ENCODE measurements around the gene NXPH1.

DNA sequence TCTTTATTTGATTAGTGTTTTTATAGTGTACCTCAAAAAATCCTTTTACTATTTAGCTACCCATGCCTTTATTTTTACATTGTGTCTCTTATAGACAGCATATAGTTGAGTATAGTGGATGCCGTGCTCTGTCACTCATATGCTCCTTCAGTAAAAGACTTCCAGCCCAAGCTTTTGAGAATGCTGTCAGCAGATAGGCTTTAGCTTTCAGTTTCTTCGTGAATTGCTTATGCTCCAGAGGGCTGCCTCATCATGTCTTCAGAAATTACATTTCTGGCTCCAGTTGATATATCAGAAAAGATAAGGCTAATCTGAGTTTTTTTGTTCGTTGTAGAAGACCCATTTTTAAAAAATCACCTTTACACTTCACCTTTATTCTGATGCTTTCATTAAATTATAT, 332.0 kb downstream of the NXPH1 start:
- TF ChIP-seq CTCF (IDR thresholded peaks at IDR 0.05) (no peak), POLR2A (IDR thresholded peaks at IDR 0.05) (no peak), EP300 (IDR thresholded peaks at IDR 0.05) (no peak)

Data from sigmoid colon (tissue), 4 donors.